HepG2 (cell line): ENCODE data around the gene BABAM2. TPM values are rescaled to one million over a fixed set of nuclear protein-coding genes. Genes with fewer than 3 reads are reported as not detected.

ENCODE experiments used
- AGO1 ChIP-seq: fragments of 200-400 bp; formaldehyde crosslinking; IDR thresholded peaks from 2 replicates; pipeline ENCODE4 v1.6.1; 2017; ENCODE audit warnings: mild to moderate bottlenecking, low read depth, low read length, moderate library complexity; ENCODE audit not compliant: poor library complexity, severe bottlenecking
- ESRRA ChIP-seq: sonication (generic); formaldehyde crosslinking; IDR thresholded peaks from 2 replicates; pipeline ENCODE4 v1.5.1; 2020; ENCODE audit warnings: mild to moderate bottlenecking, low read depth, missing genetic modification reagents
- FOSL2 ChIP-seq: sonication (generic); formaldehyde crosslinking; IDR thresholded peaks from 2 replicates; pipeline ENCODE4 v1.4.0; 2020; ENCODE audit warnings: missing genetic modification reagents
- HOXA9 ChIP-seq: sonication (generic); formaldehyde crosslinking; IDR thresholded peaks from 2 replicates; pipeline ENCODE4 v1.8.1; 2022; ENCODE audit warnings: missing genetic modification reagents, mild to moderate bottlenecking, moderate library complexity, borderline replicate concordance
- KLF12 ChIP-seq: sonication (generic); formaldehyde crosslinking; IDR thresholded peaks from 2 replicates; pipeline ENCODE4 v1.4.0; 2020; ENCODE audit warnings: missing genetic modification reagents, borderline replicate concordance
- KLF15 ChIP-seq: sonication (generic); formaldehyde crosslinking; IDR thresholded peaks from 2 replicates; pipeline ENCODE4 v1.8.1; 2023; ENCODE audit warnings: borderline replicate concordance, mild to moderate bottlenecking, inconsistent platforms, missing genetic modification reagents, mixed read lengths
- LCORL ChIP-seq, 2 experiments: fragments of 450-650 bp in 1 of 2; sonication (generic) in 1 of 2; formaldehyde crosslinking in 1 of 2; IDR thresholded peaks; 2 replicates each; pipeline versions ENCODE4 v1.5.0 to v1.6.1; 2017 to 2020; ENCODE audit warnings: antibody characterized with exemption in 1 of 2, missing genetic modification reagents in 1 of 2
- ZFP37 ChIP-seq: sonication (generic); formaldehyde crosslinking; IDR thresholded peaks from 2 replicates; pipeline ENCODE4 v1.4.0; 2020; ENCODE audit warnings: missing genetic modification reagents, borderline replicate concordance
- ZNF230 ChIP-seq: sonication (generic); formaldehyde crosslinking; IDR thresholded peaks from 2 replicates; pipeline ENCODE4 v1.4.0; 2020; ENCODE audit warnings: mild to moderate bottlenecking, missing genetic modification reagents
- ZNF331 ChIP-seq: sonication (generic); formaldehyde crosslinking; IDR thresholded peaks from 2 replicates; pipeline ENCODE4 v1.4.0; 2020; ENCODE audit warnings: missing genetic modification reagents
- ZNF674 ChIP-seq: sonication (generic); formaldehyde crosslinking; IDR thresholded peaks from 2 replicates; pipeline ENCODE4 v1.5.0; 2020; ENCODE audit warnings: low read depth, mild to moderate bottlenecking, missing genetic modification reagents
- ZNF83 ChIP-seq: sonication (generic); formaldehyde crosslinking; IDR thresholded peaks from 2 replicates; pipeline ENCODE4 v1.4.0; 2020; ENCODE audit warnings: missing genetic modification reagents, mild to moderate bottlenecking, borderline replicate concordance
- ZSCAN20 ChIP-seq: sonication (generic); formaldehyde crosslinking; IDR thresholded peaks from 2 replicates; pipeline ENCODE4 v1.4.0; 2020; ENCODE audit warnings: missing genetic modification reagents, mild to moderate bottlenecking, borderline replicate concordance
- polyA plus RNA-seq, 8 experiments: library from polyadenylated mRNA; depleted of rRNA in 3 of 8; stranded (reverse) in 7 of 8; unstranded in 1 of 8; fragments of >200 nt; fragmentation: Illumina TruSeq in 4 of 8; extraction: Trizol in 4 of 8; gene quantifications; 2 replicates each; pipeline versions ENCODE4 v1.2.1 to v1.2.3, GENCODE V29; 2011 to 2016; ENCODE audit warnings: low read depth in 4 of 8, missing spikeins in 1 of 8, mixed read lengths in 1 of 8; ENCODE audit not compliant: insufficient read depth in 1 of 8
- total RNA-seq, 5 experiments: library from RNA; depleted of rRNA; stranded (reverse); fragments of >200 nt; fragmentation: Illumina TruSeq; extraction: Trizol; gene quantifications; 2 replicates each; pipeline ENCODE4 v1.2.3, GENCODE V29; 2016; ENCODE audit warnings: low read depth in 1 of 5
- TF ChIP-seq, protein P1 (sequence below): sonication (generic); formaldehyde crosslinking; conservative IDR thresholded peaks from 2 replicates; pipeline ENCODE4 v1.4.0; 2020; ENCODE audit warnings: missing genetic modification reagents
- TF ChIP-seq, protein P2 (sequence below): sonication (generic); formaldehyde crosslinking; IDR thresholded peaks from 2 replicates; pipeline ENCODE4 v1.5.1; 2020; ENCODE audit warnings: mild to moderate bottlenecking, missing genetic modification reagents, moderate library complexity
- TF ChIP-seq, protein P3 (sequence below): sonication (generic); formaldehyde crosslinking; IDR thresholded peaks from 2 replicates; pipeline ENCODE4 v1.4.0; 2020; ENCODE audit warnings: missing genetic modification reagents, borderline replicate concordance
- TF ChIP-seq, protein P4 (sequence below): sonication (generic); formaldehyde crosslinking; IDR thresholded peaks from 2 replicates; pipeline ENCODE4 v1.5.1; 2020; ENCODE audit warnings: missing genetic modification reagents, mild to moderate bottlenecking, borderline replicate concordance
- TF ChIP-seq, protein P5 (sequence below): sonication (generic); formaldehyde crosslinking; IDR thresholded peaks from 2 replicates; pipeline ENCODE4 v1.4.0; 2020; ENCODE audit warnings: low read depth, mild to moderate bottlenecking, missing genetic modification reagents

The BABAM2 gene
- total and polyA plus RNA-seq, 2 of the 13 experiments (the other 11 are each of a cell fraction or from before 2014, with no cell fraction given): 24.9 to 28.0 TPM

DNA sequence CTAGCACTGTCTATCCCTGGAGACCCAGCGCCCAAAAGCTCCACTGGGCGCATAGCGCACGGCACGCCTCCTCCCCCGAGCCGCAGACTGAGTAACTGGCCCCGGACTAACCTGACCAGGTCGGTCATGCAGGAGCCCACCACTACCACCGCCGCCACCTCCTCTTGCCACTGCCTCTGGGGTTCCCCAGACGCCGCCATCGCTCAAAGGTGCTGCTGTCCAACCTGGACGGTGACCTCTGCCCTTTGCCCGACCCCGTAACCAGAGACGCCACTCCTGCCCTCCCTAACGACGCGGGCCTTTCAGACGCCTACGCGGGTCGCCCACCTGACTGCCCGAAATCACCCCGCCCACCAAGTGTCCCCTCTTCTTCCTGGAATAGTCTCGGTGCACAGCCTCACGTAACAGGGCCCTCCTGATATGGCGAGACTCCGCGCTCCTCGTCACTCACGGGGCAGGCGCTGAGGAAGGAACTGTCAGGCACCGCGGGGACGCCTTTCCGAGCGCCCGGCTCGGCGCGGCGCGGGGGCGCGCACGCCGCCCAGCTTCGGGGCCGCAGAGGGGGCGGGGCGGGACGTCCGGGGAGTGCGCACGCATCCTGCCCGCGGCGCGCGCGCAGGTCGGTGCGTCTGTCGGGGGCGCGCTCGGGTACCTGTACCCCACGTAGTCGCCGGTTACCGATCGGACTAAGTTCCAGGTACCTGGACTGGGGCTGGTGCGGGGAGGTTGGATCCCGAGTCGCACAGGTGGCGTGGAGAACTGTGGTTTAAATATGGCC lies at the start of gene BABAM2, which contains the start of gene RBKS (continued):
- TF ChIP-seq HOXA9 (CRISPR knock-in tag): no peak
- TF ChIP-seq ZNF331 (CRISPR knock-in tag): peak; percentile 37
- TF ChIP-seq, protein P1, sequence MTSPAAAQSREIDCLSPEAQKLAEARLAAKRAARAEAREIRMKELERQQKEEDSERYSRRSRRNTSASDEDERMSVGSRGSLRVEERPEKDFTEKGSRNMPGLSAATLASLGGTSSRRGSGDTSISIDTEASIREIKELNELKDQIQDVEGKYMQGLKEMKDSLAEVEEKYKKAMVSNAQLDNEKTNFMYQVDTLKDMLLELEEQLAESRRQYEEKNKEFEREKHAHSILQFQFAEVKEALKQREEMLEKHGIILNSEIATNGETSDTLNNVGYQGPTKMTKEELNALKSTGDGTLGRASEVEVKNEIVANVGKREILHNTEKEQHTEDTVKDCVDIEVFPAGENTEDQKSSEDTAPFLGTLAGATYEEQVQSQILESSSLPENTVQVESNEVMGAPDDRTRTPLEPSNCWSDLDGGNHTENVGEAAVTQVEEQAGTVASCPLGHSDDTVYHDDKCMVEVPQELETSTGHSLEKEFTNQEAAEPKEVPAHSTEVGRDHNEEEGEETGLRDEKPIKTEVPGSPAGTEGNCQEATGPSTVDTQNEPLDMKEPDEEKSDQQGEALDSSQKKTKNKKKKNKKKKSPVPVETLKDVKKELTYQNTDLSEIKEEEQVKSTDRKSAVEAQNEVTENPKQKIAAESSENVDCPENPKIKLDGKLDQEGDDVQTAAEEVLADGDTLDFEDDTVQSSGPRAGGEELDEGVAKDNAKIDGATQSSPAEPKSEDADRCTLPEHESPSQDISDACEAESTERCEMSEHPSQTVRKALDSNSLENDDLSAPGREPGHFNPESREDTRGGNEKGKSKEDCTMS (CRISPR knock-in tag): peak; percentile 86; the same call in 1 of the 2 replicates
- TF ChIP-seq, protein P2, sequence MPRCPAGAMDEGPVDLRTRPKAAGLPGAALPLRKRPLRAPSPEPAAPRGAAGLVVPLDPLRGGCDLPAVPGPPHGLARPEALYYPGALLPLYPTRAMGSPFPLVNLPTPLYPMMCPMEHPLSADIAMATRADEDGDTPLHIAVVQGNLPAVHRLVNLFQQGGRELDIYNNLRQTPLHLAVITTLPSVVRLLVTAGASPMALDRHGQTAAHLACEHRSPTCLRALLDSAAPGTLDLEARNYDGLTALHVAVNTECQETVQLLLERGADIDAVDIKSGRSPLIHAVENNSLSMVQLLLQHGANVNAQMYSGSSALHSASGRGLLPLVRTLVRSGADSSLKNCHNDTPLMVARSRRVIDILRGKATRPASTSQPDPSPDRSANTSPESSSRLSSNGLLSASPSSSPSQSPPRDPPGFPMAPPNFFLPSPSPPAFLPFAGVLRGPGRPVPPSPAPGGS (CRISPR knock-in tag): peak; percentile 91
- TF ChIP-seq, protein P3, sequence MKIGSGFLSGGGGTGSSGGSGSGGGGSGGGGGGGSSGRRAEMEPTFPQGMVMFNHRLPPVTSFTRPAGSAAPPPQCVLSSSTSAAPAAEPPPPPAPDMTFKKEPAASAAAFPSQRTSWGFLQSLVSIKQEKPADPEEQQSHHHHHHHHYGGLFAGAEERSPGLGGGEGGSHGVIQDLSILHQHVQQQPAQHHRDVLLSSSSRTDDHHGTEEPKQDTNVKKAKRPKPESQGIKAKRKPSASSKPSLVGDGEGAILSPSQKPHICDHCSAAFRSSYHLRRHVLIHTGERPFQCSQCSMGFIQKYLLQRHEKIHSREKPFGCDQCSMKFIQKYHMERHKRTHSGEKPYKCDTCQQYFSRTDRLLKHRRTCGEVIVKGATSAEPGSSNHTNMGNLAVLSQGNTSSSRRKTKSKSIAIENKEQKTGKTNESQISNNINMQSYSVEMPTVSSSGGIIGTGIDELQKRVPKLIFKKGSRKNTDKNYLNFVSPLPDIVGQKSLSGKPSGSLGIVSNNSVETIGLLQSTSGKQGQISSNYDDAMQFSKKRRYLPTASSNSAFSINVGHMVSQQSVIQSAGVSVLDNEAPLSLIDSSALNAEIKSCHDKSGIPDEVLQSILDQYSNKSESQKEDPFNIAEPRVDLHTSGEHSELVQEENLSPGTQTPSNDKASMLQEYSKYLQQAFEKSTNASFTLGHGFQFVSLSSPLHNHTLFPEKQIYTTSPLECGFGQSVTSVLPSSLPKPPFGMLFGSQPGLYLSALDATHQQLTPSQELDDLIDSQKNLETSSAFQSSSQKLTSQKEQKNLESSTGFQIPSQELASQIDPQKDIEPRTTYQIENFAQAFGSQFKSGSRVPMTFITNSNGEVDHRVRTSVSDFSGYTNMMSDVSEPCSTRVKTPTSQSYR (CRISPR knock-in tag): 0 out of 2 replicates have a peak, but pooled peaks have one; percentile 25
- TF ChIP-seq FOSL2 (CRISPR knock-in tag): peak; percentile 60
- peak; percentile 63; the same call in 1 of the 2 replicates for TF ChIP-seq KLF12 (CRISPR knock-in tag)
- TF ChIP-seq LCORL (IDR thresholded peaks at IDR 0.05): no peak
- peak; percentile 82 for TF ChIP-seq LCORL (CRISPR knock-in tag; IDR thresholded peaks at IDR 0.05)
- peak; percentile 75; the same call in 1 of the 2 replicates for TF ChIP-seq ZNF230 (CRISPR knock-in tag)
- TF ChIP-seq, protein P4, sequence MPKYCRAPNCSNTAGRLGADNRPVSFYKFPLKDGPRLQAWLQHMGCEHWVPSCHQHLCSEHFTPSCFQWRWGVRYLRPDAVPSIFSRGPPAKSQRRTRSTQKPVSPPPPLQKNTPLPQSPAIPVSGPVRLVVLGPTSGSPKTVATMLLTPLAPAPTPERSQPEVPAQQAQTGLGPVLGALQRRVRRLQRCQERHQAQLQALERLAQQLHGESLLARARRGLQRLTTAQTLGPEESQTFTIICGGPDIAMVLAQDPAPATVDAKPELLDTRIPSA: no peak
- TF ChIP-seq ESRRA (CRISPR knock-in tag): peak; percentile 67; the same call in 1 of the 2 replicates
- peak; percentile 97 for TF ChIP-seq ZNF83
- TF ChIP-seq, protein P5, sequence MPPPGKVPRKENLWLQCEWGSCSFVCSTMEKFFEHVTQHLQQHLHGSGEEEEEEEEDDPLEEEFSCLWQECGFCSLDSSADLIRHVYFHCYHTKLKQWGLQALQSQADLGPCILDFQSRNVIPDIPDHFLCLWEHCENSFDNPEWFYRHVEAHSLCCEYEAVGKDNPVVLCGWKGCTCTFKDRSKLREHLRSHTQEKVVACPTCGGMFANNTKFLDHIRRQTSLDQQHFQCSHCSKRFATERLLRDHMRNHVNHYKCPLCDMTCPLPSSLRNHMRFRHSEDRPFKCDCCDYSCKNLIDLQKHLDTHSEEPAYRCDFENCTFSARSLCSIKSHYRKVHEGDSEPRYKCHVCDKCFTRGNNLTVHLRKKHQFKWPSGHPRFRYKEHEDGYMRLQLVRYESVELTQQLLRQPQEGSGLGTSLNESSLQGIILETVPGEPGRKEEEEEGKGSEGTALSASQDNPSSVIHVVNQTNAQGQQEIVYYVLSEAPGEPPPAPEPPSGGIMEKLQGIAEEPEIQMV (CRISPR knock-in tag): peak; percentile 89; the same call in 1 of the 2 replicates
- peak; percentile 92; the same call in 1 of the 2 replicates for TF ChIP-seq ZNF674 (CRISPR knock-in tag)
- TF ChIP-seq ZFP37: peak; percentile 83
- no peak for TF ChIP-seq ZSCAN20 (CRISPR knock-in tag)
- no peak for TF ChIP-seq AGO1
- TF ChIP-seq KLF15 (CRISPR knock-in tag): no peak
